IPS-18c (cell line): Measurements from ENCODE around the gene AKR1B1.
"Not testable (repeated sequence)": the region's sequence is repeated elsewhere in the genome, so short reads cannot be mapped to it uniquely, and the experiment has no call there.

ENCODE experiments used
- H3K4me3 ChIP-seq: 2 replicates; pipeline ENCODE4 v1.7.0; 2013; ENCODE audit warnings: low read depth, mild to moderate bottlenecking, low read length, moderate library complexity; ENCODE audit not compliant: insufficient read depth
- H3K9me3 ChIP-seq: one replicate; pipeline ENCODE4 v1.6.1; 2013; ENCODE audit warnings: mild to moderate bottlenecking, low read length, moderate library complexity; ENCODE audit not compliant: control insufficient read depth, insufficient read depth

AKR1B1 gene

GRCh38 chr7:134458806-134459698 is at the start of gene AKR1B1:
AKR1B1 (minus strand) TSS chr7:134459100; CDS start chr7:134459062, 38 bp downstream.
- Histone ChIP-seq H3K4me3 (peak within 1 kb of the TSS; percentile 70), H3K9me3 (peaks cover 2% of the 10 kb centered on the region)

GRCh38 chr7:134505856-134506255 is 47.0 kb upstream of the AKR1B1 start:
- Histone ChIP-seq H3K9me3 (no peaks in the 10 kb centered on the region), H3K4me3 (no peak overlapping the region)

- Histone ChIP-seq H3K4me3 (no peak overlapping the region), H3K9me3 (no peaks in the 10 kb centered on the region)
These were observed 45.8 kb upstream of the AKR1B1 start for GRCh38 chr7:134504660-134505164.

- H3K4me3 ChIP-seq = no peak overlapping the region
- H3K9me3 ChIP-seq = no peaks in the 10 kb centered on the region
These were observed 43.8 kb upstream of the AKR1B1 start for GRCh38 chr7:134502463-134503371.

- Histone ChIP-seq H3K9me3 (no peaks in the 10 kb centered on the region), H3K4me3 (no peak overlapping the region)
These were observed 42.1 kb upstream of the AKR1B1 start for GRCh38 chr7:134500982-134501381.

GRCh38 chr7:134500406-134500805 is 41.5 kb upstream of the AKR1B1 start:
- Histone ChIP-seq H3K9me3 (no peaks in the 10 kb centered on the region), H3K4me3 (no peak overlapping the region)

- Histone ChIP-seq H3K9me3 (no peaks in the 10 kb centered on the region), H3K4me3 (no peak overlapping the region)
These were observed 36.6 kb upstream of the AKR1B1 start for GRCh38 chr7:134495546-134495945.

- no peaks in the 10 kb centered on the region for H3K9me3 ChIP-seq
- no peak overlapping the region for H3K4me3 ChIP-seq
These were observed 34.2 kb upstream of the AKR1B1 start for GRCh38 chr7:134493091-134493490.

GRCh38 chr7:134487721-134488120 is 28.8 kb upstream of the AKR1B1 start:
- not testable (repeated sequence) for H3K9me3 ChIP-seq, H3K4me3 ChIP-seq

GRCh38 chr7:134485203-134485602 is 26.3 kb upstream of the AKR1B1 start:
- H3K9me3 ChIP-seq = peaks cover 3% of the 10 kb centered on the region
- no peak overlapping the region for H3K4me3 ChIP-seq

- H3K9me3 ChIP-seq = peaks cover 3% of the 10 kb centered on the region
- H3K4me3 ChIP-seq = no peak overlapping the region
These were observed 24.4 kb upstream of the AKR1B1 start for GRCh38 chr7:134483296-134483695.

- Histone ChIP-seq H3K9me3 (peaks cover 3% of the 10 kb centered on the region), H3K4me3 (no peak overlapping the region)
These were observed 24.0 kb upstream of the AKR1B1 start for GRCh38 chr7:134482858-134483257.

GRCh38 chr7:134481167-134481566 is 22.3 kb upstream of the AKR1B1 start:
- Histone ChIP-seq H3K4me3 (no peak overlapping the region), H3K9me3 (peaks cover 3% of the 10 kb centered on the region)

GRCh38 chr7:134480730-134481129 is 21.8 kb upstream of the AKR1B1 start:
- H3K4me3 ChIP-seq = no peak overlapping the region
- peaks cover 3% of the 10 kb centered on the region for H3K9me3 ChIP-seq

GRCh38 chr7:134480202-134480601 is 21.3 kb upstream of the AKR1B1 start:
- H3K9me3 ChIP-seq = peaks cover 5% of the 10 kb centered on the region
- H3K4me3 ChIP-seq = no peak overlapping the region

GRCh38 chr7:134478707-134479106 is 19.8 kb upstream of the AKR1B1 start:
- Histone ChIP-seq H3K4me3 (no peak overlapping the region), H3K9me3 (peaks cover 5% of the 10 kb centered on the region)

GRCh38 chr7:134477954-134478353 is 19.1 kb upstream of the AKR1B1 start:
- H3K4me3 ChIP-seq = no peak overlapping the region
- peaks cover 2% of the 10 kb centered on the region for H3K9me3 ChIP-seq

- Histone ChIP-seq H3K9me3 (peaks cover 2% of the 10 kb centered on the region), H3K4me3 (no peak overlapping the region)
These were observed 17.1 kb upstream of the AKR1B1 start for GRCh38 chr7:134476044-134476443.
